ENCODE results near the gene PROX2.

DNA sequence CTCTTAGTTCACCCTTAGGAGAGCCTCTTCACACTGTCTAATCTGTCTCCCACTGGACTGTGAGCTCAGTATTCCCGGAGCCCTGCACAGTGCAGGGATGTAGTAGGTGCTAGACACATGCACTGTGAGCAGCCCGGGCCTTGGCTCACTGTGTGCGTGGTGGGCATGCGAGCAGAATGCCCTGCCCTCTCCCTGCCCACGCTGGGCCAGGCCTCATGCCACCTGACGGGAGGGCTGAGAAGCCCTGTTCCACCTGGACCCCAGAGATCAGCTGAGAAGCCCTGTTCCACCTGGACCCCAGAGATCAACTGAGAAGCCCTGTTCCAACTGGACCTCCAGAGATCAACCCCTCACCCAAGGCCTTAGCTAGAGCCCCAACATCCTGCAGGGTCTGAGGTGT, 36.2 kb upstream of the PROX2 start:
- TF ChIP-seq, protein P1, sequence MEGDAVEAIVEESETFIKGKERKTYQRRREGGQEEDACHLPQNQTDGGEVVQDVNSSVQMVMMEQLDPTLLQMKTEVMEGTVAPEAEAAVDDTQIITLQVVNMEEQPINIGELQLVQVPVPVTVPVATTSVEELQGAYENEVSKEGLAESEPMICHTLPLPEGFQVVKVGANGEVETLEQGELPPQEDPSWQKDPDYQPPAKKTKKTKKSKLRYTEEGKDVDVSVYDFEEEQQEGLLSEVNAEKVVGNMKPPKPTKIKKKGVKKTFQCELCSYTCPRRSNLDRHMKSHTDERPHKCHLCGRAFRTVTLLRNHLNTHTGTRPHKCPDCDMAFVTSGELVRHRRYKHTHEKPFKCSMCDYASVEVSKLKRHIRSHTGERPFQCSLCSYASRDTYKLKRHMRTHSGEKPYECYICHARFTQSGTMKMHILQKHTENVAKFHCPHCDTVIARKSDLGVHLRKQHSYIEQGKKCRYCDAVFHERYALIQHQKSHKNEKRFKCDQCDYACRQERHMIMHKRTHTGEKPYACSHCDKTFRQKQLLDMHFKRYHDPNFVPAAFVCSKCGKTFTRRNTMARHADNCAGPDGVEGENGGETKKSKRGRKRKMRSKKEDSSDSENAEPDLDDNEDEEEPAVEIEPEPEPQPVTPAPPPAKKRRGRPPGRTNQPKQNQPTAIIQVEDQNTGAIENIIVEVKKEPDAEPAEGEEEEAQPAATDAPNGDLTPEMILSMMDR (IDR thresholded peaks at IDR 0.05 in 4 of 5, conservative IDR thresholded peaks at IDR 0.05 in 1 of 5), result no peak
- no peak for TF ChIP-seq POLR2A (IDR thresholded peaks at IDR 0.05)
